Esophagus muscularis mucosa (tissue), 4 donors: Measurements from ENCODE around the gene NQO2. TPM values are rescaled to one million over a fixed set of nuclear protein-coding genes. Genes with fewer than 3 reads are reported as not detected.

Source experiments
- DNase-seq: peaks from one replicate; pipeline ENCODE4 v3.0.0-alpha.2; 2017; ENCODE audit errors: extremely low spot score
- H3K27ac ChIP-seq, 4 donors: fragments of 200-600 bp; sonication (generic); replicated peaks in 1 of 4; 1 replicate in 3 of 4; 2 replicates in 1 of 4; pipeline ENCODE4 v1.5.1; 2016 to 2019; ENCODE audit warnings: mild to moderate bottlenecking in 1 of 4
- H3K27me3 ChIP-seq, 4 donors: fragments of 200-600 bp; sonication (generic); one replicate each; pipeline versions ENCODE4 v1.5.1 to v1.6.0; 2016 to 2019
- H3K36me3 ChIP-seq, 4 donors: fragments of 200-600 bp; sonication (generic); one replicate each; pipeline ENCODE4 v1.5.1; 2016 to 2019
- H3K4me1 ChIP-seq, 4 donors: fragments of 200-600 bp; sonication (generic); one replicate each; pipeline ENCODE4 v1.5.1; 2016 to 2019
- H3K4me3 ChIP-seq, 4 donors: fragments of 200-600 bp; sonication (generic); 1 replicate in 2 of 4; 2 replicates in 2 of 4; pipeline ENCODE4 v1.5.1; 2016 to 2019; ENCODE audit warnings: mild to moderate bottlenecking in 4 of 4, moderate library complexity in 1 of 4
- H3K9me3 ChIP-seq, 4 donors: fragments of 200-600 bp; sonication (generic); 1 replicate in 3 of 4; 2 replicates in 1 of 4; pipeline ENCODE4 v1.5.1; 2016 to 2019
- CTCF ChIP-seq, 3 experiments: fragments of 200-600 bp in 2 of 3; fragments of 450-650 bp in 1 of 3; sonication (generic) in 2 of 3; IDR thresholded peaks; one replicate each; pipeline ENCODE4 v1.5.1; 2017 to 2019; ENCODE audit warnings: antibody characterized with exemption in 3 of 3, mild to moderate bottlenecking in 2 of 3, moderate library complexity in 1 of 3
- EP300 ChIP-seq: sonication (generic); formaldehyde crosslinking; IDR thresholded peaks from one replicate; pipeline ENCODE4 v1.6.1; 2017; ENCODE audit warnings: antibody characterized with exemption
- POLR2A ChIP-seq: fragments of 450-650 bp; IDR thresholded peaks from one replicate; pipeline ENCODE4 v1.6.1; 2017; ENCODE audit warnings: antibody characterized with exemption, moderate library complexity, mild to moderate bottlenecking, low read depth
- POLR2AphosphoS5 ChIP-seq, 2 donors: sonication (generic); formaldehyde crosslinking; IDR thresholded peaks; one replicate each; pipeline ENCODE4 v1.6.1; 2017; ENCODE audit warnings: antibody characterized with exemption in 2 of 2
- WGBS: methylation state at CpG from one replicate; pipeline ENCODE4 v1.1.5; 2018; 5-methylcytosine and 5-hydroxymethylcytosine counted together
- intact Hi-C: fragments of 100-400 bp; cut with DNase I; formaldehyde crosslinking; loops from one replicate; pipeline ENCODE4 v1.15.1; 2023
- total RNA-seq, 4 donors: library from RNA; depleted of rRNA; stranded (reverse); fragments of >200 nt; gene quantifications; one replicate each; pipeline versions ENCODE4 v1.1.0 to v1.2.1, GENCODE V29; 2016

Gene NQO2
- total RNA-seq, 4 donors from 2014 or later = 22.9 to 31.3 (median 27.2) TPM

DNA sequence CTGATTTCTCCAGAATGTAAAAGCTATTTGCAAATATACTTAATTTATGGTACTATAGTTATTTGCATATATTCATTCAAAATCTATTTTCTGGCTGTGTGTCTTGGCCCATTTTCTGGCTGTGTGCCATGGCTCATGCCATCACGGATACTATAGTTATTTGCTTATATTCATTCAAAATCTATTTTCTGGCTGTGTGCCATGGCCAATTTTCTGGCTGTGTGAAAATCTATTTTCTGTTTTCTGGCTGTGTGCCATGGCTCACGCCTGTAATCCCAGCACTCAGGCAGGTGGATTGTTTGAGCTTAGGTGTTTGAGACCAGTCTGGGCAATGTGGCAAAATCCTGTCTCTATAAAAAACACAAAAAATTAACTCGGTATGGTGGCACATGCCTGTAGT, 39.7 kb downstream of the NQO2 start:
- WGBS = 62% methylated on average over 3 of the region's 3 CpGs
- intact Hi-C loops = no loop called here

DNA sequence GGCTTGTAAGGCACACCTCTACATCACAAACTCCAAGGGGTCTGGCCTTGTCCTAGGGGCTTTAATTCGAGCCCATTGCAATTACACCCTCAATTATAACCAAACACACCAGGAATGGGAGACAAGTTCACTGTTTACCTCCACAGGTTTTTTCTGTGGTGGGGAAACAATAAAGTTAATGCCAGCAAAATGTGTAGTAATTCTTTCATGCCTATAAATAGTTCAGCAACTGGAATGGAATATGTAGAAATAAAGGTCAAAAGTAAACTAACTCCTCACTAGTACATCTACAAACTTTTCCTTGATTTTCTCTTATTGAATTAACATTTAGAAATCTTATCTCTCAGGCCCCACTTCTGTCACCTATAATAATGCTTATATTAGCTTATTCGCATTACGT, 41.5 kb downstream of the NQO2 start:
- Histone ChIP-seq H3K27ac (no peak overlapping the region), H3K4me3 (no peak overlapping the region), H3K4me1 (peaks cover 0 to 4% (median 0%) of the 10 kb centered on the region in 4 donors), H3K36me3 (no peaks in the 10 kb centered on the region), H3K27me3 (no peaks in the 10 kb centered on the region), H3K9me3 (no peaks in the 10 kb centered on the region)
- TF ChIP-seq POLR2AphosphoS5 (IDR thresholded peaks at IDR 0.05) (no peak), EP300 (no peak), POLR2A (no peak), CTCF (IDR thresholded peaks at IDR 0.05) (no peak)
- DNase-seq = no peak
- WGBS = 91% methylated on average over 3 of the region's 3 CpGs
- intact Hi-C loops = no loop called here

More for the DNA sequence above, 39.7 kb downstream of the NQO2 start:
- Histone ChIP-seq H3K27me3 (no peaks in the 10 kb centered on the region), H3K4me3 (no peak overlapping the region), H3K9me3 (no peaks in the 10 kb centered on the region), H3K36me3 (no peaks in the 10 kb centered on the region), H3K4me1 (peaks cover 0 to 4% (median 0%) of the 10 kb centered on the region in 4 donors), H3K27ac (no peak overlapping the region)
- TF ChIP-seq POLR2AphosphoS5 (IDR thresholded peaks at IDR 0.05) (no peak), CTCF (IDR thresholded peaks at IDR 0.05) (no peak), EP300 (no peak), POLR2A (no peak)
- DNase-seq = no peak

DNA sequence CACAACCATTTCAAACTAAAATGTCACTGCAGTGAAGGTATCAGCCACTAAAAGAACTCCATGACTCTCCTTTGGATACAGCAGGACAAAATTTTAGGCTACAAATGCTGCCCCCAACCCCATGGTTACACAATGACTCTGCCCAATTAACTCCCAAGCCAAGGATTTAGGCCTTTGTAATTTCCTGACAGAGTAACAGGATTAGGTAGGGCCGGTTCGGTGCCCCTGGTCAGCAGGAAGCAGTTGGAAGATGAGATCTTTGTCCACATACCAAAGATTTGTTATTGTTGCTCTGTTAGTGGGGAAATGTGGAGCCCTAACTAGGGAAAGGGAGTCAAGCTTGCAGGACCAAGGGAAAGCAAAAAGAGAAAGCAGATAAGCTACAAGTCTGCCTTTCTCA, 41.9 kb downstream of the NQO2 start:
- TF ChIP-seq POLR2A = no peak
- no peak for TF ChIP-seq CTCF (IDR thresholded peaks at IDR 0.05)
- no peak for TF ChIP-seq POLR2AphosphoS5 (IDR thresholded peaks at IDR 0.05)
- TF ChIP-seq EP300 = no peak
- Histone ChIP-seq H3K4me3 (no peak overlapping the region), H3K9me3 (no peaks in the 10 kb centered on the region), H3K4me1 (peaks cover 0 to 4% (median 0%) of the 10 kb centered on the region in 4 donors), H3K36me3 (no peaks in the 10 kb centered on the region), H3K27me3 (no peaks in the 10 kb centered on the region), H3K27ac (no peak overlapping the region)
- DNase-seq = no peak
- WGBS = 61% methylated on average over 2 of the region's 2 CpGs
- intact Hi-C loops = no loop called here

- H3K4me1 ChIP-seq = no peaks in the 10 kb centered on the region
- WGBS = 82% methylated on average over 5 of the region's 5 CpGs
Observed at GRCh38 chr6:3045369-3045768, 45.7 kb downstream of the NQO2 start.

More at GRCh38 chr6:3045369-3045768, 45.7 kb downstream of the NQO2 start:
- DNase-seq = no peak
- no peak for TF ChIP-seq POLR2AphosphoS5 (IDR thresholded peaks at IDR 0.05)
- TF ChIP-seq EP300 = no peak
- TF ChIP-seq CTCF (IDR thresholded peaks at IDR 0.05) = no peak
- no peak for TF ChIP-seq POLR2A
- intact Hi-C loops = no loop called here
- H3K36me3 ChIP-seq = no peaks in the 10 kb centered on the region
- H3K9me3 ChIP-seq = no peaks in the 10 kb centered on the region
- H3K27ac ChIP-seq = no peak overlapping the region
- no peaks in the 10 kb centered on the region for H3K27me3 ChIP-seq
- no peak overlapping the region for H3K4me3 ChIP-seq
